HG02759 (cell line): ENCODE results near the gene JCAD.
A peak's percentile ranks its signal among the peaks of the same experiment; 100 is the strongest.

Experiments
- ATAC-seq: cut with Tn5 transposase; IDR thresholded peaks from one replicate; pipeline ENCODE4 v1.9.1; 2021; ENCODE audit warnings: mild to moderate bottlenecking, moderate library complexity; ENCODE audit not compliant: unreplicated experiment

The JCAD gene

DNA sequence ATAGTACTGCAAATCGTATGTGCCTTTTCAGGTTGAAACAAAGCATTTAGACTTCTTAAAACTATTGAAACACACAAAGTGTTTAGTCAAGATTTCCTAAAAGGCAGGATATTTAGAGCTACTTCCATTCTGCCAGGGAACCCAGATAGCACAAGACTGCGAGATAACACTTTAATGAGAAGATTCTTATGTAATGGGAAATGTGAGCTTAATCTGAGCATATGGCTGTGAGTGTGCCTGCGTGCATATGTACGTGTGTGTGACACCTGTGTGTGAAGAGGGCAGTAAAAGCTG lies 14.3 kb upstream of the JCAD start:
- no peak for ATAC-seq

DNA sequence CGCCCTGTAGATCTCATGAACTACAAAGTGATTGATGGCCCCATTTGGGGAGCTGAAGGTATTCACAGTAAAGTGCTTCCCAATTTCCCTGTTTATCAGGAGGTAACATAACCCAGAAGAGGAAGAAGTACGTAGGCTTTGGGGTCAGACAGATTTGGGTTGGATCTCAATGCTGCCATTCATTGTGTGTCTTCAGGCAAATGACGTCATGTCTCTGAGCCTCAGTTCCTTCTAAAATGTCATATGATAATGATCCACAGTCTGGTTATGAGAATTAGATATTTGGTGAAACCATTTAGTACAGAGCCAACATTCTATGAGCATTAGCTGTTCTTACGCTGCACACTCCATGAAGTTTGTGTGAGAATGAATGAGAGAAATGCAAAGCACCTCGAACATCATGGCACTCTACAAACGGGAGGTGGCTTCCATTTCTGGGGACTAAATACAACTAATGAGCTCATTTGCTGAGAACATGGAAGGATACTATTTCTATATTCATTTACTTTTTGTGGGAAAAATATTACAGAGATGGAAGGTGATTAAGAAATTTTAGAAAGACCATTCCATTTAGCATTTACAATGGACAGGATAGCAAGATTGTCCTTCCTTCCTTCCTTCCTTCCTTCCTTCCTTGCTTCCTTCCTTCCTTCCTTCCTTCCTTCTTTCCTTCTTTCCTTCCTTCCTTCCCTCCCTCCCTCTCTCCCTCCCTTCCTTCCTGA lies 13.8 kb upstream of the JCAD start:
- no peak for ATAC-seq

DNA sequence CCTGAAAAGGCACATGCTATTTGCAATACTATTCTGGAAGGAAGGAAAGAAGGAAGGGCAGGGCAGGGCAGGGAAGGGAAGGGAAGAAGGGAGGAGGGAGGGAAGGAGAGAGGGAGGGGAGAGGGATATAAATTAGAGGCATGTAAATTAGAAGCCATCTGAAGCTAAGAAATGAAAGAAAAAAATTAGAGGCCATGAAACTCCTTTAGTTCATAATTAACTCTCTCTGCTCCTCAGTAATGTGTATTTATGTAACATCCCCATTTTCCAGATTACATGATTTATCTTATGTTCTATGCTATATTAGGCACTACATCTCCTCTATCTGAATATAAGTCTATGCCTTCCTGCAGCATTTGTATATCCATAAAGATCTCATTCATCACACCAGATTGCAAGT lies 12.7 kb upstream of the JCAD start:
- ATAC-seq, result no peak

DNA sequence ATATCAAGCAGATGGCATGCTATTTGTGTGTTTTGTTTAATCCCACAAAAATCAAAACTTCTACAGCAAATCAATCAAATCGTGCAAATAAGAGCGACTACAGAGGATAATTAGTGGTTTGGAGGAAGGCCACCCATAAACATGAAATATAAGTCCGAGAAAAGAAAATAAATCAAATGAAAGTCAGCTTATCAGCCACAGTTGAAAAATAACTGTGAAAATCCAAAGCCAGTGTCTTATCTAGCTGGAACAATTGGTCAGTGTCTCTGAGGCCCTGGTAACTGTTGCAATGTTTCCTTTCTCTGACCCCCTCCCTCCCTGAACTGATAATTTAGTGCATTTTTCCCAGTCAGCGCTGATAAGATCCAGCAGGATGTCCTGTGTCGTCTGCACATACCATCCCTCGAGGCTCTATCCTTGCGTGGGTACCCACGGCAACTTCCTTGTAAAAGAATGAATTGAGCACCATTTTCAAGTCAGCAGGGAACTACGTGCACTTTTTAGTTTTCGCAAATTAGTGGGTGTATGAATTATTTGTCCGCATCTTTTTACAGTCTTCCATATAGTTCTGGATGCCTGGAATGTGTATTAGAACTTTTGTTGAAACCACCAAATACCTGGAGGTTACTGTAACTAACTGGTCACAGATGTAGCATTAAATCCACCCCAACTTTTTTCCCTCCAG lies 10.8 kb upstream of the JCAD start:
- no peak for ATAC-seq

DNA sequence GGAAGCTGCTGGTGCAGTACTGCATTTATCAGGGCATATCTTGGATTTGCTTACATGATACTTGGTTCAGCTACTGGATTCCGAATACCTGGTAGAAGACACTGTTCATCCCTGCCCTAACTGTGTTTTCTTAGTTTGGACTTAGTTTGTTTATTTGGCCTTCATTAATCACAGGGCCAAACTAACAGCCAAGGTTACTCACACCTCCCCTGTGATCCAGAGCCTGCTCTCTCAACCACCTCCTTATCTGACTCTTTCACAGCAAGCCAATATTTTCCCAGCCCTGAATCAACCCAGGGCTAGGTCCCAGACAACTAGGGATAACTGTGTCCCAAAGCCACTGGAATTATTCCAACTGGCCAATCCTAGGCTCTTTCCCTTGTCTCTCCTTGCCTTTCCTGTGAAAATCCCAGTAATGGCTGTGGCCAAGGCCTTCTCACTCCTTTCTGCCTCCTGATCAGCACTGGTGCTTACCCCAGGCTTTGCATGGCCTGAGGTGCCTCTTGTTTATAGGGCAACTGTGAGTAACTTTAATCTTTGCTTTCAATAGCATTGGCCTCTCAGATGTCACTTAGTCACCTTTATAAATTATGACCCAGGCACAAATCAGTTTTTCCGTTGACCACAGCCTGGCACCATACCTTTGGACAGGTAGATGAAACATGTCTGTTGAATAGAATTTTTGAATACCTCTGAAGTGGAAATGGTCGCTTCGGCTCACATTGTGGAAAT lies 9.3 kb upstream of the JCAD start:
- ATAC-seq, result no peak

DNA sequence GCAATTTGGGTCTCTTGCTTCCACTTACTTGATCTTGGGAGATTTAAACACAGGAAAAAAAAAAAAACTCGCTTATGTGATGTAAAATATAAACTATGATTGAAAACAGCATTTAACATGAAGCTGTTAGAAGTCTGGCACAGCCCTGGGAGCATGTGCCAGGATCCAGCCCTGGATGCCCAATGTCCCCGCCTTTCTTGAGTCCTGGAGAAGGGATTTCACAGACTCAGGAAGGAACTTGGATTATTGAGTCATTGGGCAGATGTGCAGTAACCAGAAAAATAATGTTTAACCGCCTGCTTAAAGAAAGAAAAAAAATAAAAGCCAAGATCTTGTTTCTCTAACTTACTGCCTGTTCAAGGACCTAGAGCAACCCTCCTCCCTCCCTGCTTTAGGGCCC lies 3.7 kb upstream of the JCAD start:
- no peak for ATAC-seq

DNA sequence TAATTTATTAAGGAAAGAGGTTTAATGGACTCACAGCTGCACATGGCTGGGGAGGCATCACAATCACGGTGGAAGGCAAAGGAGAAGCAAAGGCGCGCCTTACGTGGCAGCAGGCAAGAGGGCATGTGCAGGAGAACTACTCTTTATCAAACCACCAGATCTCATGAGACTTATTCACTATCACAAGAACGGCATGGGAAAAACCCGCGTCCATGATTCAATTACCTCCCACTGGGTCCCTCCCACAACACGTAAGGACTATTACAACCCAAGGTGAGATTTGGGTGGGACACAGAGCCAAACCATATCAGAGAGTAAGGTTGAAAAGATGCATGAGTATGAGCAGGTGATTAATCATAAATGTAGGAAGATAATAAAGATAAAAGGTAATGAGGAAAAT lies 3.2 kb upstream of the JCAD start:
- ATAC-seq, result no peak

DNA sequence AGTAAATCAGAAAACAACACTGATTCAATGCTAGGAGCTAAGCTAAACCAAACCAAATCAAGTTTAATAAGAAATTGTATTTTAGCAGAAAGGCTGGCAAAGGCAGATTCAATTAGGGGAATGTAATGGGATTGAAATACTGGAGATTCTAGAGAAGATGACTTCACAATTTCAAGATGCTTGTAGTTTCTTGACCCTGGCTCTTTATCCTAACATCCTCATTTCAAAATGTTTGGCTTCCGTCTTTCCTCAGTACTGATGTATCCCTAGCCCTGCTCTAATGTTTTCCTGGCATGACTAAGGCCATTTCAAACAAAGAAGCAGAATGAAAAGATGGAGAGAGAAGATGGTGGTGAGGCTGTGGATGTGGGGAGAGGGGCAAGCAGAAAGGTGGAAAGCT lies 2.7 kb upstream of the JCAD start:
- ATAC-seq, result no peak

DNA sequence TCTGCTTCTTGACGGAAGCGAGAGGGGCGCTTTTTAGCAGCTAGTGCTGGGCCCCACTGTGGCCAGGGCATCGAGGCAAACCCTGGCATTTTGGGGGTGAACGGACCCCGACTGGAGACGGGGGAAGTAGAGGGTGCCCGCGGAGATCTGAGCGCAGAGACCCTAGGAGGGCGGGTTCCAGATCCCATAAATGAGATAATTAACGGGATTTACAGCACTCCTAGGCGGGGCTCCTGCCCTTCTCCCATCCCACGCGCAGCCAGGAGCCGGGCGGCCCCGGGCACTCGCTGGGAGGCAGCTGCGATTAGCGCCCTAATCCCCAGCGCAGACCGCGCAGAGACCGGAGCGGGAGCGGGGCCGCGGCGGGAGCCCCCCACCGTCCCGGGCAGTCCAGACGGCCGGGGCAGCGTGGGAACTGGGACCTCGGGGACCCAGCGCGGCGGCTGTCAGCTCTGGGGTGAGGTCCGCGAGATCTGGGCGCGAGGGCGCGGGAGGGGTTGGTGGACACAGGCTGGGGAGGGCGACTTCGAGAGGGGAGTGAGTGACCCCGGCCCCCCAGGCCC lies 735 bp downstream of the JCAD start:
- peak; percentile 15 for ATAC-seq

DNA sequence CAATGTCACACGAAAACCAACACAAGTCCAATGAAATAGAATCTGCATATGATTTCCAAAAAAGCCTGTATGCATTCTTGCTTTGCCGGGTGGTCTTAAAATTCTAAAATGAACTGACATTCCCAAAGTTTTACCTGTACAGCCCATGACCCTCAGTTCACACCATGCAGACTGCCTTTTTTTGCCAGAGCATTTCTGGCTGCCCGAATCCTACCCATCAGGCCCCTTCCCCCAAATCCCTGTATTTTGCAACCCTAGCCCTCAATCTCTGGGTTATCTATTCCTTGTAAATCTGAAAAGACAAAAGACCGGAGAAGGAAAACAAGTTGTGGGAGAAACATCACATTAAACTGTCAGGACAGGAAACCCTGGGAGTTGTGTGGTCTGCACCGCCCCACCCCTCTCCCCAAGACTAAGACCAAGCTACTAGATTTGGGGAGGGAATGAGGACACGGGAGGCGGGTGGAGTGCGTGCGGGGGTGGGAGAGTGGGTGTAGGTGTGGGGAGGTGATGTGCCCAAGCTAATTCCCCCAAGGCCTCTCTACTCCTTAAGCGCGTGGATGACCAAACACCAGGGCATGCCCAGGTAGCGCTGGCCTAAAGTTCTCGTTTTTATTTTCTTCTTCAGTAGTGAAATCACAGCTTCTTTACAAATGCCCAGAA lies 1.4 kb downstream of the JCAD start:
- no peak for ATAC-seq

DNA sequence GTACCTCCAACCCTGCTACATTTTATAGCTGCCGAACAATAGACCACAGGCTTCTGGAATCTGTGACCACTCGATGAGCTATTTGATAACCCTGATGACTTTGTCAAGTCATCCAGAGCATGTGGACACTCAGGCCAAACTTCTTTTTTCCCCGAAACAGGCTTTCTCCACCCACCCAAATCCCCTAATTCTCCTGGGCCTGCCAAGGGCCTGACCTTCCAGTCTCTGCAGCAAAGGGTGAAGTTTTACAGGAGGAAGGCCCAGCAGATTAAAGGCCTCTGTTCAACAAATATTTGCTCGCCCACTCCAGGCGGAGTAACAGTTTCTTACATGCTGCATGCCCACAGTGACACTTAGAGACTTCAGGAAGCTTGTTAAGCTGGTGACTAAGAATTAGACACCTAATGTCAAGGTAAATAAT lies 2.0 kb downstream of the JCAD start:
- no peak for ATAC-seq

DNA sequence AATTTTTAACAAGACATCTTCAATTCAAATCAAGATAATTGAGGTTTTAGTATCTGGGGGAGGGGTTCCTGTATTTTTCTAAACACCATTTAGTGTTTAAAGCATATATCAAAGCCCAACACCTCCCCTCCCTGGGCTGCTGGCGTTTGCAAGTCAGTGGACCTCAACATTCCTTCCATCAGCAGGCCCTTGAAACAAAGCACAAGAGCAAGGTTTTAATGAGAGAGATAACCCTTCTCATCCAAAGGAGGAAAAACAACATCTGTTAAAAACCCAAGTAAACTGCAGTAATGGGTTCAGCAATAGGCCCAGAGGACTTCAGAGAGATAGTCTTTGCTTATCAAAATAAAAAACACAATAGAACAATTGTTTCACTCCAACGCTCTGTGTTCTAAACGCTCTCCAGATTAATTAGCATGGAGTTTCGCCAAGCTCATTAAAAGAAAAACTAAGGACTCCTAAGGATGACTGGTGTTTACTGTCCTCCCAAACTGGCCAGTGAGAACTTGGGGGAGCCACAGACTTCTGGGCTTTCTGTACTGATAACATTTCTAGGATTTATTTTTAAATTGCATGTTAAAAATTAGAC lies 2.5 kb downstream of the JCAD start:
- no peak for ATAC-seq

DNA sequence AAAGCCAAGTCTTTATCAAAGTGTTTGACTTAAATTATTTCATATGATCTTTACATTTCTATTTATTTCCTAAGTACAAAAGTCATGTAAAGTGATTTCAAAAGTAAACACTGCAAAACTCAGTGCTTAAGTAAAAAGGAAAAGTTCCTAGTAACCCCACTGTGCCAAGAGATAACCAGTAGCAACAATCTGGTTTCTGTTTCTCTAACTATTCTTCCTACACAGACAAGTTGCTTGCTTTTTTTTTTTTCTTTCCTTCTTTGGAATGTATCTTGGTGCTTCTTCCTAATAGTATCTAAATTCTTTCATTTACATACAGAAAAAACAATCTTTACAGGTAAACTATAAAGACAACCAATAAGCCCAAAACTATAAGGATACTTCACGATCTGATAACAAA lies 3.1 kb downstream of the JCAD start:
- ATAC-seq, result no peak

DNA sequence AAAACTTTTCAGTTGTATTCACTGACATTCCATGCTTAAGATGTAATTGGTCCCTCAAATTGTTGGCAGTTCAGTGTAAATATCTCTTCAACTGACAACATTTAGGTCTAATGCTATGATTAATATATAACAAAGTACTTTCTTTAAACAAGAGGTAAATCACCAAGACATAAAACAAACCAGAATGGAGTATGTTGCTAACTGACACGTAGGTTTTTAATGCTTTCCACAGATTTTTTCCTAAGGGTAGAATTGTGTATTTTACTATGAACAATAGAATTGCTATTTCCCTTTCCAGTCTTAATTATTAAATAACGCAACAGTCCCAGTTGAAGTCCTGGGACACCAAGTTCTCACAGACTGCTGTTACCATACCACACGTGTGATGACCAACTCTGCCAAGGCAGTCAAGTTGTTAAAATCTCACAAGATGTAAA lies 4.1 kb downstream of the JCAD start:
- ATAC-seq, result no peak

DNA sequence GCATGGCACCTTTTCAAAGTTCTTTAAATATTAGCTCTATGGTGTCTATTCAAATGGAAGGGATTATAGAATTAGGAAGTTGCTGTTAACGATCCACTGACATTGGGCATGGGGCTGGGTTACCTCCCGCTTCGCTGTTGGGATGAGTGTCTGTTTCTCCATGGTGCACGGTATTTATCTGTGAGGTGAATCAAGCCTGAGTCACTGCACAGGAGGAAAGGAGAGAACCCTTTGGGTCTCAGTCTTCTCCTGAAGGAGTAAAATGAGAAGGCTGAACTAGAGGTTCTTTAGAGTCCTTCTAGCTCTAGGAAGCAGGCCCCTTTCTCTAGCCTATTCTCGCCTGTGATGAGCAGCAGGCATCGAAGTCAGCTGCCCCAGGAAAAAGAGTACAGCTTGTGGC lies 7.3 kb downstream of the JCAD start:
- no peak for ATAC-seq

DNA sequence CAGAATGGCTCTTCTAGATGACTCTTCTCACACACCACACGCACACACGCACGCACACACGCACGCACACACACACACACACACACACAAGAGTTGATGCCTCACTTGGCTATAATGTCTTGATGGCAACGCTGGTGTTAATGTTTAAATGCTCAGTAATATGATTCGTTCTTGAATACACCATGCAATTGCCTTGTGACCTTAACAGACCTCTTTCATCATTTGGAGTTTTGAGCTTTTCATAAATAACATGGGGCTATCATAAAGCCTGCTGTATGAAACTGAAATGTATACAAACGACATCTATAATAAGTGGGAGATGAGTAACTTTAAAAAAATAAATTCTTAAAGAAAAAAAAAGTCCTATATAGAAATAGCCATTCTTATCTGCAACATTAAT lies 8.2 kb downstream of the JCAD start:
- ATAC-seq, result no peak

DNA sequence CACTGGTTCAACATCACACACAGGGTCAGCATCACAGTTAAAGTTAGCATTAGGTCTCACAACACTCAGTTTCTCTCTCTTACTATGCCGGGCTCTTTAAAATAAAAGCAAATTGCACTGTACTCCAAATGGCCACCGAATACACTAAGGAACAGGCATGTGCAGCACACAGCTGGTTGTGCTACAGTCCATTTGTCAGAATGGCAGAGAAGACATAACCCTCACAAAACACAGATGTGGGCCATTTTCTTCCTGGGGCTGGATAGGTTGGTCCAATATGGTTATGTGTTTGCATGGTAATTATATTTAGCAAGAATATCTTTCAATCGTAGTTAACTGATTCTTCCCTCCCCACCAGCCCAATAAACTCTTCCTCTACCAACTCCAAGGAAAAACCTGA lies 9.0 kb downstream of the JCAD start:
- no peak for ATAC-seq

DNA sequence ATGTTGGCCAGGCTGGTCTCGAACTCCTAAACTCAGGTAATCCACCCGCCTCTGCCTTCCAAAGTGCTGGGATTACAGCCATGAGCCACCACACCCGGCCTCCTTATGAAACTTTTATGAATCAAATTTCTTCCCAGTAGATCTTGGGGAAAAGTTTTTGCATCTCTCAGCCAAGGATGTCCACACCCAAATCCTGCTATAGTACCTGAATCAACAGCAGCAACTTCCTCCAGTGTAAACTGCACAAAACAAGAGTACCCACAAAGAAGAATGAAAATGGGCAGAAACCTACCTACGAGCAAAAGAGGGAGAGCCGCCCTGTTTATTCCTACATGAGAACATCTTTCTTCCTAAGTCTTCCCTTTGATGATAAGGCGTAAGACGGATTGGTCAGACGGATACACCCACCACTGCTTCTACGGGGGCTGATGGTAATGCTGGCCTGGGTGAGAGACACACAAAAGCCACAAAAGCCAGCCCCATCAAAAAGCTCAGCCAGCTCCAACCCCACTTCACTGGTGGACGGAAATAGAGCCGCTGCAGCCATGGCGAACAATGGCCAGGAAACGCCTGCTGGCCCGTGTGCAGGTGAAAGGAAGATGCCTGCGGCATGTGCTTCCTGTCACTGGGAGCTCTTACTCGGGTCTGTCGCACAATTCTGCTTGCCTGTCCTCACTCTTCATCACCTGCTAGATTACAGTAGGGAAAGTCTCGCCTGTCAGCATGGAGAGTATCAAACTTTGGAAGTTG lies 10.4 kb downstream of the JCAD start:
- ATAC-seq, result no peak

DNA sequence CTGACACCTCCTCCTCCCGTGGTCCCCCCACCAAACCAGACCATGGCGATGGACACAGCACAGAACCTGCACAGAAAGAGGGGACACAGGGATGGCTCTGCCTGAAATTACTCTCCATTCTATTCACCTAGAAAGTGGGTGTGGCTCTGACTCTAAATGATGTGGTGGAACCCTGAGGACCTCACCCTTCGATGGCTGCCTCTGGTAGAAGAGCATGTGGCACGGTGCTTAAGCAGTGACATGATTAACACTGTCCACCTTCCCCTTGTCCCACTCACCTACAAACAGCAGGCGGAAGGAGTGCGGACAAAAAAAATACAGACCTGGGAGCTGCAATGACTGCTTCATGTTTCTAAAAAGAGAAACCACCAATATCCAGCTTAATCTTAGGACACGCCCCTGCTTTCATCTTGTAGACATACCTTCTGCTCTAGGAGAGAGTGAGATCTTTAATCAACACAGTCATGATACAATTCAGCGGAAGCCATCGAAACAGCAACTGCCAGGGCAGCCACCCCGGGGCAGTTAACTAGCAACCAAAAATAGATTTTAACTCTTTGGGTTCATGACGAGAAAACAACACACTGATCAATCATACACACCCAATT lies 11.4 kb downstream of the JCAD start:
- no peak for ATAC-seq

DNA sequence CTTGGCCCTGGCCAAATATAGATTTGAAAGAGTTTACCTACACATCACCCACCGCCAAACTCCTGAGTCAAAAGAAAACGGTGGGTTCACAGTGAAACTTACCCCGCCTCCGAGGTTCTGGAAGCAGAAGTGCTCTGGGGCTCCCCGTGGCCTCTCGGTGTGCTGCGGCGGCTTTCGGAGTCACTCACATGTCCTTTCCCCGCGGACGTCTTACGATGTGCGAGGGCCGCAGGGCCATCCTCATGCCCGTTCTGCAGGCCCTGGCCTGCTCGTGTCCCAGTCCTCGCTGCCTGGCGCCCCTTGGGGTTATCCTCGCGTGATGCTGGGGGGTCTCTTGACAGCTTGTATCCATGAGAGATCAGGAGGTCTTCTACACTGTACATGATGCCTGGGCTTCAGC lies 12.0 kb downstream of the JCAD start:
- no peak for ATAC-seq
